Measurements from ENCODE around the gene RBMX2.
"Not testable (repeated sequence)": the region's sequence is repeated elsewhere in the genome, so short reads cannot be mapped to it uniquely, and the experiment has no call there.

Gene RBMX2

DNA sequence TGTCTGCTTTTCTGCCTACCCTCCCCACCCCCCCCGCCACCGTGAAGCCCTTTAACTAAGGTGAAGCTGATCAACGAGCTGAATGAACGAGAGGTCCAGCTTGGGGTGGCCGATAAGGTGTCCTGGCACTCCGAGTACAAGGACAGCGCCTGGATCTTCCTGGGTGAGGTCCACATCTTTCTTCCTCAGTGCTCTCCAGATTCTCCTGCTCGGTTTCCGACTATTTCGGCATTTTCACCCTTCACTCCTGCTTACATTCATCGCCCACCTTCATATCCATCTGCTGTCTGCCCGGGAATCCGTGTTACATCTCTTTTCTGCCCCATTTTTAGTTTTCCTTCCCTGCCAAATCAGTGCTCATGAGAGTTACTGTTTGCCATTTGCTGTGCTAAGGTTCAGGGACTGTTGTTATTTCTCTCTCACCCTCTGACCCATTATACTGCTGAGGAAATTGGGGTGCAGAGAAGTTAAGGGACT is 459 bp downstream of the RBMX2 start:
- H3K27ac ChIP-seq = no peak overlapping the region; the same call in 1 of the 2 replicates
- H3K36me3 ChIP-seq (ENCODE audit: insufficient read depth, low read length) = peaks cover 11% of the 10 kb centered on the region
- TF ChIP-seq EZH2 (IDR thresholded peaks at IDR 0.05) (no peak), POLR2AphosphoS5 (IDR thresholded peaks at IDR 0.05; ENCODE audit: borderline replicate concordance, low read depth, low read length) (no peak), FOXP2 (optimal IDR thresholded peaks at IDR 0.05; ENCODE audit: control extremely low read depth, extremely low read length, insufficient read depth) (no peak)
- DNase-seq (ENCODE audit: low read depth, low spot score) = no peak
- peak overlapping the region; percentile 94 for H3K4me3 ChIP-seq
- no peaks in the 10 kb centered on the region for H3K9me3 ChIP-seq (ENCODE audit: low read depth, low read length)
- peak overlapping the region; percentile 83 for H3K9ac ChIP-seq (ENCODE audit: insufficient read length)

DNA sequence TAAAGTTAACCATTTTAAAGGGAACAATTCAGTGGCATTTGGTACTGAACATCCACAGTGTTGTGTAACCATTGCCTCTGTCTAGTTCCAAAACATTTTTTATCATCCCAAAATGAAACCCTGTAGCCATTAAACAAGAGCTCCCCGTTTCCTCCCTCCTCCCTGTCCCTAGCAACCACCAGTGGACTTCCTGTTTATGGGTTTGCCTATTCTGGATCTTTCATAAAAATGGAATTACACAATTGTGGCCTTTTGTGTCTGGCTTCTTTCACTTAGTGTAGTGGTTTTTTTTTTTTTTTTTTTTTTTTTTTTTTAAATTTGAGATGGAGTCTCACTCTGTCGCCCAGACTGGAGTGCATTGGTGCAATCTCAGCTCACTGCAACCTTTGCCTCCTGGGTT is 11.6 kb downstream of the RBMX2 start:
- no peak overlapping the region for H3K9ac ChIP-seq (ENCODE audit: insufficient read length)
- peaks cover 14% of the 10 kb centered on the region; the same call in 1 of the 2 replicates for H3K36me3 ChIP-seq (ENCODE audit: insufficient read depth, low read length)
- H3K4me3 ChIP-seq = no peak overlapping the region
- no peaks in the 10 kb centered on the region for H3K9me3 ChIP-seq (ENCODE audit: low read depth, low read length)
- no peak overlapping the region for H3K27ac ChIP-seq
- no peak for TF ChIP-seq POLR2AphosphoS5 (IDR thresholded peaks at IDR 0.05; ENCODE audit: borderline replicate concordance, low read depth, low read length)
- no peak for TF ChIP-seq EZH2 (IDR thresholded peaks at IDR 0.05)
- TF ChIP-seq FOXP2 (optimal IDR thresholded peaks at IDR 0.05; ENCODE audit: control extremely low read depth, extremely low read length, insufficient read depth) = no peak
- no peak for DNase-seq (ENCODE audit: low read depth, low spot score)

DNA sequence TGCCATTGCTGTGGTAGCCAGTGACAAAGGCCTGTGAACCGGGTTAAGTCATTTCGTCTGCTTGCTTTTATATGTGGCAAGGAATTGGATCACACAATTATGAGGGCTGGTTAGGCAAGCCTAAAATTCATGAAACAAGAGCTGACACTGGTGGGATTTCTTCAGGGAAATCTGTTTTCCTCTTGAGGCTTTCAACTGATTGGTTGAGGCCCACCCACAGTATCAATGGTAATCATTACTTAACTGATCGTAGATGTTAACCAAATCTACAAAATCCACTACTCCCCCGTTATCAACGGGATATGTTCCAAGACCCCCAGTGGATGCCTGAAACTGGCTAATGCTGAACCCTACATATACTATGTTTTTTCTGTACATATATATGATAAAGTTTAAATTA is 13.0 kb downstream of the RBMX2 start:
- Histone ChIP-seq H3K9me3 (ENCODE audit: low read depth, low read length) (no peaks in the 10 kb centered on the region), H3K9ac (ENCODE audit: insufficient read length) (no peak overlapping the region), H3K27ac (no peak overlapping the region), H3K36me3 (ENCODE audit: insufficient read depth, low read length) (peaks cover 7% of the 10 kb centered on the region; the same call in 1 of the 2 replicates), H3K4me3 (no peak overlapping the region)
- TF ChIP-seq EZH2 (IDR thresholded peaks at IDR 0.05) (no peak), FOXP2 (optimal IDR thresholded peaks at IDR 0.05; ENCODE audit: control extremely low read depth, extremely low read length, insufficient read depth) (no peak), POLR2AphosphoS5 (IDR thresholded peaks at IDR 0.05; ENCODE audit: borderline replicate concordance, low read depth, low read length) (no peak)
- DNase-seq (ENCODE audit: low read depth, low spot score) = no peak

DNA sequence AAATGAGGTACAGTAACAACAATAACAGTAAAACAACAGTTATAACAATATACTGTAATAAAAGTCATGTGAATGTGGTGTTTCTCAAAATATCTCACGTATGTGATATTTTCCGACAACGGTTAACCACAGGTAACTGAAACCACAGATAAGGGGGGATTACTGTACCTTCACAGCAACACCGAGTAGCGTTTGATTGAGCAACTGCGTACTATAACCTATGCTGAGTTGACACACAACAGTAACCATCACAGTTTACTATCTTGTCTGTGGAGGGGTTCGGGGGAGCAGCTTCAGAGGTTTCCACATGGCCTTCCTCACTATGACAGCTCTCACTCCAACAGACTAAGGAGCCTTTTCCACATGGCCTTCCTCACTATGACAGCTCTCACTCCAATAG is 13.4 kb downstream of the RBMX2 start:
- TF ChIP-seq FOXP2 (optimal IDR thresholded peaks at IDR 0.05; ENCODE audit: control extremely low read depth, extremely low read length, insufficient read depth) (no peak), EZH2 (IDR thresholded peaks at IDR 0.05) (no peak), POLR2AphosphoS5 (IDR thresholded peaks at IDR 0.05; ENCODE audit: borderline replicate concordance, low read depth, low read length) (no peak)
- DNase-seq (ENCODE audit: low read depth, low spot score) = no peak
- Histone ChIP-seq H3K9ac (ENCODE audit: insufficient read length) (no peak overlapping the region), H3K36me3 (ENCODE audit: insufficient read depth, low read length) (peaks cover 4% of the 10 kb centered on the region; the same call in 1 of the 2 replicates), H3K9me3 (ENCODE audit: low read depth, low read length) (no peaks in the 10 kb centered on the region), H3K27ac (no peak overlapping the region), H3K4me3 (no peak overlapping the region)

DNA sequence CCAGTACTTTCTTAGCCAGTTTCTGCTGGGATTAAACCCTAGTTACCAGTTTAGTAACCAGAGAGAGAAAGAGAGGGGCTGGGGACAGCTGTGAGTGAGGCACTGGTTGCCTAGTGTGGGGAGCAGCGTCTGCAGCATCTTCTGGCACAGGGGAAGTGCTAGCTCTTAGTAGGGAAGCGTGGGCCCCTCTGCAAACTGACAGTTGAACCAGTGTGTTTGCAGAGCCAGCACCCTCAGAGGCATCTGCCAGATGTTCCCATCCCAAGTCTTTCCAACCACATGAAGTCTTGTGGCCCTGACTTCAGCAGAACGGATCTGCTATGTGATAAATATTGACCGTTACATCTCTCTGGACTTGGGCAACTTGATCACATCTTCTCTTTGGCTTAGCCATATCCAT is 15.0 kb downstream of the RBMX2 start:
- H3K36me3 ChIP-seq (ENCODE audit: insufficient read depth, low read length) = no peaks in the 10 kb centered on the region; the same call in 1 of the 2 replicates
- H3K27ac ChIP-seq = no peak overlapping the region
- H3K4me3 ChIP-seq = no peak overlapping the region
- no peaks in the 10 kb centered on the region for H3K9me3 ChIP-seq (ENCODE audit: low read depth, low read length)
- DNase-seq (ENCODE audit: low read depth, low spot score) = no peak
- no peak overlapping the region for H3K9ac ChIP-seq (ENCODE audit: insufficient read length)
- TF ChIP-seq FOXP2 (optimal IDR thresholded peaks at IDR 0.05; ENCODE audit: control extremely low read depth, extremely low read length, insufficient read depth) (no peak), EZH2 (IDR thresholded peaks at IDR 0.05) (no peak), POLR2AphosphoS5 (IDR thresholded peaks at IDR 0.05; ENCODE audit: borderline replicate concordance, low read depth, low read length) (no peak)

DNA sequence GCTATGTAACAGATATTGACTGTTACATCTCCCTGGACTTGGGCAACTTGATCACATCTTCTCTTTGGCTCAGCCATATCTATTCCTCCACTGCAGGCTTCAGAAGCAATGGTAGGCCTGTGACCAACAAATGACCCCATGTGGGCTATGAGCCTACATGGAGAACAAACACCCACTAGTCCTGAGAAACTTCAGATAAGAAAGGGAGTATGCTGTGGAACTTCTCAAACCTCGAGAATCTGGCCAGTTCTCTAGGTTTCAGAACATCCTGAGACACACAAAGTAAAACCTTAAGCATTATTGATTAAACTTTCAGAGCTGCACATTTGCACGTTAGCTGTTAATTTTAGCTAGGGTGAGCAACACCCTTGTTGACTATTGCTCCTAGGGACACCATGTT is 16.3 kb downstream of the RBMX2 start:
- Histone ChIP-seq H3K9me3 (ENCODE audit: low read depth, low read length) (no peaks in the 10 kb centered on the region), H3K36me3 (ENCODE audit: insufficient read depth, low read length) (no peaks in the 10 kb centered on the region; the same call in 1 of the 2 replicates), H3K4me3 (no peak overlapping the region), H3K9ac (ENCODE audit: insufficient read length) (no peak overlapping the region), H3K27ac (no peak overlapping the region)
- no peak for DNase-seq (ENCODE audit: low read depth, low spot score)
- TF ChIP-seq EZH2 (IDR thresholded peaks at IDR 0.05) = no peak
- no peak for TF ChIP-seq FOXP2 (optimal IDR thresholded peaks at IDR 0.05; ENCODE audit: control extremely low read depth, extremely low read length, insufficient read depth)
- TF ChIP-seq POLR2AphosphoS5 (IDR thresholded peaks at IDR 0.05; ENCODE audit: borderline replicate concordance, low read depth, low read length) = no peak

DNA sequence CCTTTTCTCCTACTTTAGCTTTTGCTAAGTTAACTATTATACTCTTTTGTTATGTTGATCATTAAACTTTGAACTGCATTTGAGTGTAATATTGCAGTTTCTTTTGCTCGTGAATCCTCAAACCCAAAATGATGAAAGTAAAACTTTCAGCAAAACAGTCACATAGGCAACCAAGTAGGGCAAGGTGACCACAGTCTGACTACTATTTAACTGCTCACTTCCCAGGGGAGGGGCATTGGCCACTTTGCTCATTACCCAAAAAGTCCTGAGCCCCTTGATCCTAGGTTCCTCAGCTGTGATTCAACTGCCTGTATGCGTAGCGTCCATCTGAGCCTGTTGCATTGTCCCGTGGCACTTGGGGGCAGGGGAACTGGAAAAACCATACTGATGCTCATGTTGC is 17.0 kb downstream of the RBMX2 start:
- Histone ChIP-seq H3K9ac (ENCODE audit: insufficient read length) (no peak overlapping the region), H3K4me3 (no peak overlapping the region), H3K36me3 (ENCODE audit: insufficient read depth, low read length) (no peaks in the 10 kb centered on the region; the same call in 1 of the 2 replicates), H3K9me3 (ENCODE audit: low read depth, low read length) (no peaks in the 10 kb centered on the region), H3K27ac (no peak overlapping the region)
- no peak for DNase-seq (ENCODE audit: low read depth, low spot score)
- TF ChIP-seq POLR2AphosphoS5 (IDR thresholded peaks at IDR 0.05; ENCODE audit: borderline replicate concordance, low read depth, low read length) = no peak
- no peak for TF ChIP-seq EZH2 (IDR thresholded peaks at IDR 0.05)
- TF ChIP-seq FOXP2 (optimal IDR thresholded peaks at IDR 0.05; ENCODE audit: control extremely low read depth, extremely low read length, insufficient read depth) = no peak

DNA sequence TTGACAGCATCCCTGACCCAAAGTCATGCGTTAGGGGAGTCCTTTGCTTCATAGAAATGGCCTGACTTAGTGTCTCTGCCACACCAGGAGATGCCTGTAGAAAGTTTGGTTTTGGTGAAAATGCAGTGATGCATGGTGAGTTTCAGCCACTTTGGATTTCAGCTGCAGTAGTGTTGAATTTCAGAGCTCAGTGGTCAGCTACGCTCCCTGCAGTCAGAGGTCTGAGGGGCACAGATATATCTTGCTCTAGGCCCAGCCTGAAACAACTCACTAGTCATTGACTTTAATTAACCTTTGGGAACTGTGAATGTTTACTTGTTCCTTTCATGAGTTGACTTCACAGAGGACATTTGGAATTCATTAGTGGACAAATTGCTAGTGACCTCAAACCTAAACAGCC is 17.5 kb downstream of the RBMX2 start:
- Histone ChIP-seq H3K27ac (no peak overlapping the region), H3K9ac (ENCODE audit: insufficient read length) (no peak overlapping the region), H3K36me3 (ENCODE audit: insufficient read depth, low read length) (no peaks in the 10 kb centered on the region; the same call in 1 of the 2 replicates), H3K9me3 (ENCODE audit: low read depth, low read length) (no peaks in the 10 kb centered on the region), H3K4me3 (no peak overlapping the region)
- no peak for TF ChIP-seq EZH2 (IDR thresholded peaks at IDR 0.05)
- TF ChIP-seq POLR2AphosphoS5 (IDR thresholded peaks at IDR 0.05; ENCODE audit: borderline replicate concordance, low read depth, low read length) = no peak
- TF ChIP-seq FOXP2 (optimal IDR thresholded peaks at IDR 0.05; ENCODE audit: control extremely low read depth, extremely low read length, insufficient read depth) = no peak
- DNase-seq (ENCODE audit: low read depth, low spot score) = no peak

DNA sequence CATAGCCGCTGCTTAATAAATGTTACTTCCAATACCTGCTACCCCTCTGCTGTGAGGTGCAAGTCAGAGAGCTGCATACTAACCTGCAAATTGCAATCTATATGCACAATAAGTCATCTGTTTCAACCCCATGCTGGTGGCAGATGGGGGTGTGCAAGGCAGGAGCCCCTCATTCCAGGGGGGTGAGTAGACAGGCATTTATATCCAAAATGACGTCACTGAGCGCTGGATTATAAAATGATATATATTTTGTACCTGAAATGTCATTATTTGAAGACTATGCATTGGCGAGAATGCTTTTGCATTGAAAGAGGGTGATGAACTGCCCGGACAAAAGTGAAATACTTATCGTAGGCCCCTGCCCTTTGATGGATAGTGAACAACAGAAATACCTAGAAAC is 24.7 kb downstream of the RBMX2 start:
- H3K36me3 ChIP-seq (ENCODE audit: insufficient read depth, low read length) = no peaks in the 10 kb centered on the region
- H3K4me3 ChIP-seq = no peak overlapping the region
- TF ChIP-seq EZH2 (IDR thresholded peaks at IDR 0.05) (no peak), POLR2AphosphoS5 (IDR thresholded peaks at IDR 0.05; ENCODE audit: borderline replicate concordance, low read depth, low read length) (no peak), FOXP2 (optimal IDR thresholded peaks at IDR 0.05; ENCODE audit: control extremely low read depth, extremely low read length, insufficient read depth) (no peak)
- no peak overlapping the region for H3K27ac ChIP-seq
- no peak overlapping the region for H3K9ac ChIP-seq (ENCODE audit: insufficient read length)
- no peak for DNase-seq (ENCODE audit: low read depth, low spot score)
- H3K9me3 ChIP-seq (ENCODE audit: low read depth, low read length) = no peaks in the 10 kb centered on the region

DNA sequence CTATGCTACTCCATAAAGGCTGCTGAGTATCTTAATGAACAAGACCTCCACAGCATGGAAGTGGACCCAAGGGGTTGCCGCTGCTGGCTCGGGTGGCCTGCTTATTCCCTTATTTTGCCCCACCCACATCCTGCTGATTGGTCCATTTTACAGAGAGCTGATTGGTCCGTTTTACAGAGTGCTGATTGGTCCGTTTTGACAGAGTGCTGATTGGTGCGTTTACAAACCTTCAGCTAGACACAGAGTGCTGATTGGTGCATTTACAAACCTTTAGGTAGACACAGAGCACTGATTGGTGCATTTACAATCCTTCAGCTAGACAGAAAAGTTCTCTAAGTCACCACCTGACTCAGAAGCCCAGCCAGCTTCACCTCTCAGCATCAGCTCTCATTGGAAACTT is 27.4 kb downstream of the RBMX2 start:
- H3K27ac ChIP-seq; H3K36me3 ChIP-seq (ENCODE audit: insufficient read depth, low read length); DNase-seq (ENCODE audit: low read depth, low spot score); H3K9ac ChIP-seq (ENCODE audit: insufficient read length); H3K9me3 ChIP-seq (ENCODE audit: low read depth, low read length); H3K4me3 ChIP-seq: not testable (repeated sequence)

Data from SK-N-MC (cell line).